SIG-M5 (cell line): ENCODE results near the gene BTBD19.
"Not testable (repeated sequence)": the region's sequence is repeated elsewhere in the genome, so short reads cannot be mapped to it uniquely, and the experiment has no call there.

Experiments used
- DNase-seq: peaks from one replicate; lab custom pipeline; 2025; lab: John Stamatoyannopoulos, UW

Gene BTBD19

DNA sequence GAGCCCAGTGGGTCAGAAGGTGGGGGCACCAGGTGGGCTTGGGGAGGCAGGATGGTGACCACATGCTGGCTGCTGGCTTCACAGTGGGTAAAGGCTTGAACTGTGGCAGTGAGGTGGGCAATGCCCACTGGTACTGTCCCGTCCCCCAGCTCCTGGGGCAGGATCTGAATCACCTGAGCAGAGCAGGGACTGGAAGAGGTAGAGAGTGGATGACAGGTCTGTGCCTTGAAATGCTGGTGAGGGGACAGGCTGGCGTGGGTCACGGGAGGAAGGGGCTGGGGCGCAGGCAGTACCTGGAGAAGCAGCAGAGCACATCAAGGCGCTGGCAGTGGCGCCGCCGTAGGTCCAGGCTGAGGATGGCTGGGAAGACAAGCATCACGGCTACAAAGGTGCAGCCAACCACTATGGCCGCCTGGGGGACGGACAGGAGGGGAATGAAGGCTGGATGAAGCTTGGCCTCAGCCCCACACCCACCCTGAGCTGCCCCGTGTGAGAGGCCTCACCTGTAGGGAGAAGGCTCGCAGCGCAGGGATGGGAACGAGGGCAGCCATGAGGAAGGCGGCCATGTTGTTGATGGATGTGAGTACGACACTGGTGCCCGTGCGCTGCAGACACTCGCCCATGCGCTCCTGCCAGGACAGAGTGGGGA is 19.8 kb downstream of the BTBD19 start:
- DNase-seq: no peak

DNA sequence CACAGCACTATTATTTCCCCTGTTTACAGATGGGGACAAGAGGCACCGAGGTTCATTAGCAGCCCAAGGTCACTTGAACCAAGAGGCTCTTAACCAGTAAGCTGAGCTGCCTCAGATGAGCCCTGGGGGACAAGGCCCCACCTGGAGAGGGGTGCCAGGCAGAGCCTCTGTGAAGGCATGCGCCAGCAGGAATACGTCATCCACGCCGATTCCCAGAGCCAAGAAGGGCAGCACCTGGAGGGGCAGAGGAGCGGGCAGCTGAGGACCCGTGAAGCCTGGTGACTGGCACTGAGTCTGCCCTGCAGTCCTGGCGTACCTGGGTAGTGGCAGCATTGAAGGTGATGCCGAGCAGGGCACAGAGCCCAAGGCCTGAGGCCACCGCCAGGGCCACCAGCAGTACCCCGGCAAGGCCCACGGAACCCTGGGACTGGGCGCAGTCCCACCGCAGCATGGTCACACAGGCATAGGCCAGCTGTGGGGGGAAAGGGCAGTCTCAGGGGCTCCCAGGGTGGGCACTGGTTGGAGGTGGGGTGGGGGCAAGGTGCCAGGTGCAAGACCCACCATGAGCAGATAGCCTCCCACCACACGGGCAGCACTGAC is 20.6 kb downstream of the BTBD19 start:
- no peak for DNase-seq

DNA sequence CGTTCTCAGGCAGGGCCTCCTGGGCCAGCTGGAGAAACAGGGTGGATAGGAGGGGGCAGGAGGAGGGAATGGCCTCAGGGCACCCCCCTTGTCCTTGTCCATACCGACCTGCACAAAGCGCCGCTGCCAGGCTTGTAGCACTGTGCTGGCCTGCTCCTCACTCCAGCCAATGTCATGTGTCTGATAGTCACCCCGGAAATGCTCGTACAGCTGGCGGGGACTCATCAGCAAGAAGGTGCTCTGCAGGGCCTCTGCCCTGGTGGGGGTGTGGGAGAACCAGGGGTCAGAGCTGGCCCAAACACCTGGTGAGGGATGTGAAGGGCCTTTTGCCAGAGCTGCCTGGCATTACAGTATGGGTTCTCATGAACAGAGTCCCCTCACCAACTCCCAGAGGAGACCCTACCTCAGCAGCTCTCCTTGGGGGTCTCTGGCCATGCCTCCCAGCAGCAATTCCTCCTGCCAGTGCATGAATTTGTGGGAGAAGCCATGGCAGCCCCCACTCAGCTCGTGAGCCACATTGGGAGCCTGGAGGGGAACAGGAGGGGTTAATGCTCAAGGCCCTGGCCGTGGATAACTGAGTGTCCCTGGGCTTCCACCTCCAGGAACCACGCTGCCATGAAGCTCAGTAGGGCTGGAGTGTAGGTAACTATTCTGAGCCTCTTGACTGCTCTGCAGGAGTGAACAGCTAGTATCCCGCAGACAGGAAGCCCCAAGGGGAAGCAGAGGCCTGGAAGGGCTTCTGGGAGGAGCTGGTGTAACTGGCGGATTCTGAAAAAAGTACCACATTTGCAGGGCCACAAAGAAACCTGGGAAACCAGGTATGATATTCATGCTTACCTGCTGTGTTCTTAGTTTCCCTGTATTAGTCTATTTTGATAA is 21.4 kb downstream of the BTBD19 start:
- DNase-seq: no peak

DNA sequence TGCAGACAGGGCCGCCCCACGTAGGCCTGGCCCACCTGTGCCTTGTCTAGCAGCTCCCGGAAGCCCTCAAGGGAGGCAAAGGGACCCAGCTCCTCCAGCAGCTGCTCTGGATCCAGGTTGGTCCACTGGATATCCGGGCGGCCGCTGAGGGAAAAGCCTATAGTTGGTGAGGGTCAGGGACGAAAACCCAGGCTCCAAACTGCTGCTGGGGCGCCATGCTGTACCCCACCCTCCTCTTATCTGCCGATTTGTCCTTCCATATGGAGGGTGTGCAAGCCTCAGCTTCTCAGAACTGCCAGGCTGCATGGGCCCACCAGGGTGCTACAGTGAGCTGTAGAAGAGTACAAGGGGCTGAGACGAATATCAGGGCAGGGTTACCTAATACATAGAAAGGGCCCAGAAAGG is 22.6 kb downstream of the BTBD19 start:
- no peak for DNase-seq

DNA sequence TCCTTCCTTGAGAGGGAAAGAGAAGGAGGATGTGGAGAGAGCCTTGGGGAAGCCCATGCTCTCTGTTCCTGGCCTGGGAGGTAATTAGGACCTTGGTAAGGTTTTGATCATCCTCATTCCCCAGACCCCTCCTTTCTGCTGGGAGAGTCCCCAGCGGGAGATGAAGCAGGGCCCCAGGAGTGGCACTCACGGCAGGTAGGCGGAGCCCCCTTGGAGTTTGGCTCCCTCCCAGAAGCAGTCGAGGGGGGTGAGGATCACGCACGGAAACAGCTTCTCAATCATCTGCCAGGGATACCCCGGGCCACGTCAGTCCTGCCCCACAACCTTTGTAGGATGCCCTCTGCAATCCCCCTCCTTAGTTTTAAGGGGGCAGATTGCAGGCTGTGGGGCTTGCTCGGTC is 23.2 kb downstream of the BTBD19 start:
- DNase-seq: no peak

DNA sequence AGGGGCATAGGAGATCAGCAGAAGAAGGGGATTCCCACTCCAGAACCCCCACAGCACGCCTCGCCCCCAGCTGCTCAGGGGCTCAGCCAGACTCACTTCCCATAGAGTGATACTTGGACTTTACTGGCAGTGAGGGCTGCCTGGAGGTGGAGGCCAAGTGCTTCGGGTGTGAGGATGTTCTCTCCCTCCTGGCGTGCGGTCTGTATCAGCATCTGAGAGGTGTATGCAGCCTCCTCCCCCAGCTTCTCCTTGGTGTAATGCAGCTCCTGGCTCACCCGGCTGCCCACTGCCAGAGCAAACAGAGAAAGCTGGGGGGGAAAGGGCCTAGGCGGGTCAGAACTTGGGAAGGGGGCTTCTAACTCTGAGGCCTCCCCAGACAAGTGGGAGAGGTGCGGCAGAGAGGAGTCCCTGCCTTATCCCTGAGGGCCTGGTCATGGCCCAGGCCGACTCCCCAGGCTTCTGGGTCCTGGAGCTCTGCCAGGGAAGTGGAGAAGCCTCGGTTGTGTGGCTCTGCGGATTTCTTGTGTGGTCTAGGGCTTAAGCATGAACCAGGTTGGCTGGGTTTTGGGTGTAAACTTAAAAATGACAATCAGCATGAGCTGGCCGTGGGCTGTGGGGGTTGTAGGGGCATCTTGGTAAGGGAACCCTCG is 23.9 kb downstream of the BTBD19 start:
- DNase-seq: no peak

DNA sequence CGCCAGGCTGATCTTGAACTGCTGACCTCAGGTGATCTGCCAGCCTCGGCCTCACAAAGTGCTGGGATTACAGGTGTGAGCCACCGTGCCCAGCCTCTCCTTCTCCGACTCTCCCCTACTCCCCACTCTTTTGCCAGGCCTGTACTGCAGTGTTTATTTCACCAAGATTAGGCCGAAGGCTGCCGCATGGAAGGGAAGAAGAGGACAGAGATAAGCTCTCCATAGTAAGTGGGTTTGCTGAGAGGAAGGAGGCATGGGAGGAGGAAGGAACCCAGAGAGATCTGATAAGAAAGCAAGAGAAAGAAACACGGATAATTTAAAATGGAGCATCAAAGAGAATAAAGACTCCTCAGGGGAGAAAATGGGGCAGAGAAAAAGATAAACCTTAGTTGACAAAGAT is 26.0 kb downstream of the BTBD19 start:
- no peak for DNase-seq

DNA sequence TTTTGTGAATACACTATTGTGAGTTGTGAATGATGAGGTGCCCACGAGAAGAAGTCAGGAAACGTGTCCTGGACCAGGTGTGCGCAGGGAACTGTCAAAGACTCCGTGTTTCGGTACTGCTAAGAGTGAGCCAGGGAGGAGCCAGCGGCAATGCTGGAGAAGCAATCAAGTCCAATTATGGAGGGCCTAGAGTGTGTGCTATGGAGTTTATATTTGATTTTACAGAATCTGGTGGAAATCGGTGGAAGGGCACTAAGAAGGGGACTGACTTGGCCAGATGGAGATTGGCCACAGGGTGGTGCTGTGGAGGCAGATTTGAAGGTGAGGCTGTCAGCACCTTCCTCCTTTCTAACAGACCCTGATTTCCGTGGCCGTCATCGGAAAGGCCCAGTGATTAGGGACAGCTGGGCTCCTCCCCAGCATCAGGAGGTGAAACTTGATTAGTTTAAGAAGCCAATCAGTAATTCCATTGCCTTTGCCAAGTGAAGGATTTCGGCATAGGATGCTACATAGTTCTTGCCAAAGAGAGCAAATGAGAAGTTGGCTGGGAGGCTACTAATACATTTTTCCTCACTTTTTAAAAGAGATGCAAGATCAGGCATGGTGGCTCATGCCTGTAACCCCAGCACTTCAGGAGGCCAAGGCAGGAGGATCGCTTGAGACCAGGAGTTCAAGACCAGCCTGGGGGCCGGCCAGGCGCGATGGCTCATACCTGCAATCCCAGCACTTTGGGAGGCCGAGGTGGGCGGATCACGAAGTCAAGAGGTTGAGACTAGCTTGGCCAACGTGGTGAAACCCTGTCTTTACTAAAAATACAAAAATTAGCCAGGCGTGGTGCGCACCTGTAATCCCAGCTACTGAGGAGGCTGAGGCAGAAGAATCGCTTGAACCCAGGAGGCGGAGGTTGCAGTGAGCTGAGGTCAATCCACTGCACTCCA is 27.7 kb downstream of the BTBD19 start:
- no peak for DNase-seq

DNA sequence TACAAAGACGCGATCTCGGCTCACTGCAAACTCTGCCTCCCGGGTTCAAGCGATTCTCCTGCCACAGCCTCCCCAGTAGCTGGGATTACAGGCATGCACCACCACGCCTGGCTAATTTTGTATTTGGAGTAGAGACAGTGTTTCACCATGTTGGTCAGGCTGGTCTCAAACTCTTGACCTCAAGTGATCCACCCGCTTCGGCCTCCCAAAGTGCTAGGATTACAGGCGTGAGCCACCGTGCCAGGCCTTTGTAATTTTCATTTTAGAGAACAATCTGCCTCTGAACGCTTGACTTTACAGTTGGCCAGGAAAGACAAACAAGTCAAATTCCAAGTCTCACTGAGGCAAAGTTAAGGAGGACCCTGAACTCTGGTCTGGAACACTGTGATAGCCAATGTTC is 30.0 kb downstream of the BTBD19 start:
- not testable (repeated sequence) for DNase-seq

DNA sequence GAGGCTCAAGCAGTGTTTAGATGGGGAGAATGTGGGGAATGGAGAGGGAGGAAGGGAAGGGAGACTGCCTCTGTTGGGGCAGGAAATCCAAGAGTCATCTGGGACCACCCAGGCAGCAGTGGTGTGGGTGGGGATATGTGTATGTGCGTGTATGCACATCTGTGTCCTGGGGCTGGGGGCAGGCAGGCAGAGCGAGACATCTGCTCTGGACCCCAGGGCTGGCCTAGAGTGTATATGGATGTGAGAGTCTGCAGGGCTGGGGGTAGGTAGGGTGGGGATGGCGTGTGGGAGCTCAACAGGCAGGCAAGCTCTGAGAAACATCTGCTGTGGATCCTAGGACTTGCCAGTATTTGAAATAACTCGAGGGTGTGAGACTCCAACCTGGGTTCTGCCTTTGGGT is 31.3 kb downstream of the BTBD19 start:
- no peak for DNase-seq

DNA sequence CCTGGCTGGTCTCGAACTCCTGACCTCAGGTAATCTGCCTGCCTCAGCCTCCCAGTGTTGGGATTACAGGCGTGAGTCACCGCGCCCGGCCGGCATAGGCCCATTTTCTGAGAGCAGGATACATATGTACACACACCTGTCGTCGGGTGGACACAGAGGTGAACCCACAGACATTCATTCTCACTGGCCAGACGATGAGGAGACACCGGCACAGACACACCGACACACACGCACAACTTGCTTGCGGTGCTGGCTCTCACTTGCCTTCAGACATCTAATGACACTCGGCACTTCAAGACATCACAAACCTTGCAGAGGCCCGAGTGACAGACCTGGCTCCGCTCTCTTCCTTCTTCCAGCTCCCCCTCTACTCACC is 34.2 kb downstream of the BTBD19 start:
- no peak for DNase-seq

DNA sequence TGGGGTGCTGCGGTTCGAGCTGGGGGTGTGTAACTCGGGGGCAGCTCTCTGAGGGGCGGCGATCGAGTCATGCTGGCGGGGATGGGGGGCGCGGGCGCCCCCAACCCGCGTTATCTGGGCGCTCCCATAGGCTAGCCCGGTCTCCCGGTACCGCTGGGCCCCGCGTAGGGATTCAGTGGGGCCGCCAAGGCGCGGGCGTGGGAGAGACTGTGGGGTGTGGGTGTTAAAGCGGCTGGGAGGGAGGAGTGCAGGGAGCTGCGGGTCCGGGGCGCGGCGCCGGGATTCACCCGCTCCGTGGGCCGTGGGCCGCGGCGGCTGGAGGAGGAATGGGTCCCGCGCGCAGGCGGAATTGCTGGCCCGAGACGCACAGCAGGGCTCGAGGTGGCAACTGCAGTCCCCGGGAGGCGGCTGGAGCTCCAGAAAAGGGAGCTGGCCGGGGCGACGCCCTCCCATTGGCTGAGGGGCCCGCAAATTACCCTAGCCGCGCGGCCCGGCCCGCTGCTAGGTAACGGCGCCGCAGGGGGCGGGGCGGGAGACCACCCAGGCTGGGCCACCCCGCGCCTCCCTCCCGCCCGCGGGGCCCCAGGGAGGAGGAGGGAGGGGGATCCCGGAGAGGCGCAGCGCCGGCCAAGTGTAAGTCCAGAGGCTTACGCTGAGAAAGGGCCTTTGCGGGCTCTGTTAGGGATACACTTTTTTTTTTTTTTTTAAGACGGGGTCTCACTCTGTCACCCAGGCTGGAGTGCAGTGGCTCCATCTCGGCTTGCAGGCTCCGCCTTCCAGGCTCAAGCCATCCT is 34.7 kb downstream of the BTBD19 start, which contains the start of gene PTCH2:
PTCH2 (minus strand) TSS at position 392 of the 794 bp plus-strand sequence; CDS start at position 71, 321 bp downstream.
- DNase-seq: no peak

DNA sequence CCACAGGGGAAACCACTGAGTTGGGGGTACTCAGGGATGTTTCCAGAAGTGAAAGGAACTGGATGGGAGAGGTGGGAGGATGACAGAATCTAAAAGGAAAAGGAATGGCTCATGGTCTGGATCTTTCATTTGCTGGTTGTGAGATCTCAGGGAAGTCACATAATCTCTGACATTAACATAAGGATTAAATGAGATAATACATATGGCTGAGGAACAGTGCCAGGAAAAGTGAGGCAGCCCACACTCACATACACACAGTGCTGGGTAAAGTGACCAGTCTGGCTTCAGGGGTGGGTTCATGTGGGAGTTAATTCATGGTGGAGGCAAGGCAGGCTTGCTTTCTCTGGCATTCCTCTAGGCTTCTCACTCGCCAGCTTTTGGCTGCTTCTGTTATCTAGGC is 38.7 kb downstream of the BTBD19 start:
- no peak for DNase-seq

DNA sequence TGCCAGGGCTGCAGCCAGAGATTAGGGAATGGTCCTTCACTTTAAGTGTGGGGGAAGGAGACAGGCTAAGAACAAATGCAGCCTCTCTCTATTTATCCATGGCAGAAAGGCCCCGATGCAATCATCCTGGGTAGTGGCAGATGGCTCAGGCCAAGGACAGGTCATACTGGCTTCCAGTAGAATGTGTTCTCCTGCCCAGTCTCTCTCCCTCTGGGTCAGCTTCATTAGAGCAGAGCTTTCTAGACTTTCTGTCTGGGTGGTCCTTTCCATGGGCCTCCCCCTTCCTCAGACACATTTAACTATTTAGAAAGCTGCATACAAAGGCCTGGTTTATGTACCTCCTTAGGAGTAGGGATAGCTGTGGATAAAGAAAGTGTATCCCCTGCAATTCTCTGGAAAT is 39.5 kb downstream of the BTBD19 start:
- DNase-seq: no peak

DNA sequence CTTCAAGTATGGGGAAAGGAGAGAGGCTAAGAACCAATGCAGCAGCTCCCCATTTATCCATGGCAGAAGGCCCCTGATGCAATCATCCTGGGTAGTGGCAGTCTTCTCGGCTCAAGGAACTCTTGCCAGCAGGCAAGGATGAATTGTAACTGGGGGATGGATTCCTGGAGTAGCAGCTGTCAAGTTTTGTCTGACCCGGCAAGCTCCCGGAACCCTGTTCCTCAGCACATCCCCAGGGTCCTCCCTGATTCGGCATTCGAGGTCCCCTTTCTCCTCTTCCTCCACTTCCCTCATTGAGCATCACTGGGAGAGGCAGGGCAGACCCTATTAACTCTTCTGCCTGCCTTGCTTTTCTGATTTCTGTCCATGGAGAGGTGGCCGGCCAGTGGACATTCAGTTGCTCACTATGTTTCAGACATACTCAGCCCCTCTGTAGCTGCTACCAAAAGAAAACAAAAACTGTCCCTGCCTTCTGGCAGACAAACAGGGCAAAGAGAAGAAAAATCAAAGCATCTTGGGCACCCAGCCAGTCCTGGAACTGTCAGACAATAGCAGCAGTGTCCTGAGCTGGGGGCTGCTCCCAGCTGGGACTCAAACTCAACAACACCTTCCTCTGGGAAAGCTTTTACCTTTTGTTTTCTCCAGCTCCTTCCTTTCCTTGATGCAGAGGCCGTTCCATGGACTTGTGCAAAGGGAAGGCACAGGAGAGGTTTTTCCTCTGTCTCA is 40.3 kb downstream of the BTBD19 start:
- no peak for DNase-seq

DNA sequence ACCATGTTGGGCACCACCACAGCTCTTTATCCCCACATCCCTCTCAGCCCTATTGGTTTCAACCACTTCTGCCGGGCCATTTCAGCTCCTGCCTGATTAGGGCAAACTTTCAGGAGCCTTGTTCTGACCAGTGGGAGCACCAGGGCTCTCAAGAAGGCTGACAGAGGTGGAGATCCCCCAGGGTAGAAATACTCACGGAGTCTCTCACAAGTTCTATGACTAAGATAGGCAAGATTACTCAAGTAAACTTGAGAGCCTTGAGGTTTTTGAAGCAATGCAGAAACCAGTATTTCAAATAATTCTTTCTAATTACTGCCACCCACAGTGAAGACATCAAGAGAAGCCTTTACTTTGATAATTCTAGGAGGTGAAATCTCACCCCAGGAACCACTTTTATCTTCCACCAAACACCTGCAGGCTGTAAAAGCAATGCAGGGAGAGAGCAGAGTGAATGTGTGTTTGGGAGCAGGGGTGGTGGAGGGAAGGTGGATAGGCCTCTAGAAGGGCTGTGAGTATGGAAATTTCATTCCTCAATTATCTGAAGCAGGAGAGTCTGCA is 41.3 kb downstream of the BTBD19 start:
- no peak for DNase-seq

DNA sequence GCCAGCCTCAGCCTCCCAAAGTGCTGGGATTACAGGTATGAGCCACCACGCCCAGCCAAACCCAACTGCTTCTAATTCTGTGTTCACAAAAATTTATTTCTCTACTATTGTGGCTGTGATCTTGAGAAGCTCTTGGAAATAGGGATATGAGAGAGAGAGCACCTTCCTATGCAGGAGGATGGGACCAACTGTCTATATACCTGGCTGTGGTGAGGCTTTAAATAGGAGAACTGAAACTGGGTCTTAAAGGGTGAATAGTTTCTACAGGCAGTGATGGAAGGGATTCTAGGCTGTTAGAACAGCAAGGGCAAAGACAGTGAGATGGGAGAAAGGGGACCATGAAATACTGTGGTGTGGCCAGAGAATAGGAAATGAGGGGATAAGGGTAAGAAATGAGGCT is 43.0 kb downstream of the BTBD19 start:
- DNase-seq: no peak

DNA sequence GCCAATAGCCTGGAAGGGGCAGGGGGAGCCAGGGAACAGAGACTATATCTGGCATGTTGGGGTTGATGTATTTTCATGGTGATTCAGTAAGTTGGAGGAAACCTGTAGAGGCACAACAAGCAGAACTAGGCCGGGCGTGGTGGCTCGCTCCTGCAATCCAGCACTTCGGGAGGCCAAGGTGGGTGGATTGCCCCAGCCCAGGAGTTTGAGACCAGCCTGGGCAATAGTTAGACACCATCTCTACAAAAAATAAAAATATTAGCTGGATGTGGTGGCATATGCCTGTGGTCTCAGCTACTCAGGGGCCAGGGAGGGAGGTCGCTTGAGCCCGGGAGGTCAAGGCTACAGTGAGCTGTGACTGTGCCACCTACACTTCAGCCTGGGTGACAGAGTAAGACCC is 44.9 kb downstream of the BTBD19 start:
- no peak for DNase-seq

DNA sequence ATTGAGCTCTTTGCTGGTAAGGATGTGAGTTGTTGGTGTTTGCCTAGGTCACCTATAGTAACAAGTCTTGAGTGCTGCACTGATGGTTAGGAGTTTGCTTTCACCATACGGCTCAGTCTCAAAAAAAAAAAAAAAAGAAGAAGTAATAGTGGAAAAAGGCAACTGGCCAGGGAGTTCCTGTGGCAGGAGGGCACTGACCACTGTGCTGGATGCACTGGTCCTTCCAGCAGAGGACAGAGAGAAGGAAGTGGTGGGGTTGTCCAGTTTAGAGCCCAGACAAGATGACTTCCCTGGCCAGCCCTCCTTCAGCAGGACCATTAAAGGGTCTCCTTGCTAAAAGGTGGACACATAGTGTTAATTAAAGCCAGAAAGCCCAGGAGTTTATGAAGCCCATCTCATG is 46.6 kb downstream of the BTBD19 start:
- no peak for DNase-seq

DNA sequence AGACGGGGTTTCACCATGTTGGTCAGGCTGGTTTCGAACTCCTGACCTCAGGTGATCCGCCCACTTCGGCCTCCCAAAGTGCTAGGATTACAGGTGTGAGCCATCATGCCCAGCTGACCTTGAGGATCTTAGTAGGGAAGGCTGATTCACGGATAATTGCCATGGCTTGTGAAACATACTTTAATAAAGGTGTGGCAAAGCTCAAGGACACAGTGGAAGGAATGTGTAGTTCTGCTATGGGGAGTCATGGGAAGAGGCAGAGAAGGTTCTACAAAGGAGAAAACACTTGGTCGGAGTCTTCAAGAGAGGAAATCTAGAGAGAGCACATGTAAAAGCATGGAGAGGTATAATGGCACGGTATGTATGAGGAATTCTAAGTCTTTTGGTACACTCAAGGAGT is 47.4 kb downstream of the BTBD19 start:
- DNase-seq: no peak
